ENCODE measurements around the gene HHLA2.
"Not testable (repeated sequence)": the region's sequence is repeated elsewhere in the genome, so short reads cannot be mapped to it uniquely, and the experiment has no call there.

Gene HHLA2

GRCh38 chr3:108296239-108296638 is at the start of gene HHLA2:
Gene HHLA2, plus strand, starts transcription at chr3:108296548. Its CDS starts 55,266 bp downstream, at chr3:108351814.
- DNase-seq (ENCODE audit: low spot score): no peak

DNA sequence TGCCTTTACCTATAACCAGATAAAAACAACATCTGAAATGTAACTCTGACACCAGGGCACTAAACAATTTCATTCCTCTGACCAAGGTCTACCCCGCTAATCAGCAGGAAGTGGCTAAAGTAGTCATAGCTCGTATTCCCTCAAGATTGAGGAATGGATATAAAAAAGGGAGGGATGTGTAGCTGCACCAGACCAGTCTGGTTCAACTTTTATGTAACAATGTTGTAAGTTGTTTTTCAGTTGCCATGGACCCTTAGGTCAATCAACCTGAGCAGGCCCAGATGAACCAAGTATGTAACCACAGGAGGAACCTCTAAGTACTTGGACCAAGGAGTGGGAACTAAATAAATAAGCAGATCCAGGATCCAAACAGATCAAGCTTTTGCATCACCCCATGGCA is 45.7 kb upstream of the HHLA2 start:
- DNase-seq (ENCODE audit: low spot score): no peak

DNA sequence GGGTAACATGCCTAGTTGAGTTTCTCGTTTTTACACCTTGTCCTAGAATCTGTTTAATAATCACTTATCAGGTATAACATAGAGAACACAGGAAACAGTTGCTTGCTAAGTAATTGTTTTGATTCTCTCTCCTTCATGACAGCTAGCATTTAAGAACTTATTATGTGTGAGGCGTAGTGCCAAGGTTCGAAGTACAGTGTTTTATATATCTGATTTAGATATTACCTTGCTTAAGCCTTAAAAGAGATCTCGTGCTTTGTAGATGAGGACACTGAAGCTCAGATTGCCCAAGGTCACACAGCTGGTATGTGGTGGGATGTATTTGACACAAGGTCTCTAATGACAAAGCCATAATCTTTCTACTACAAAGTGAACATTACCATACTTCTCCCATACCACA is 45.1 kb upstream of the HHLA2 start:
- DNase-seq (ENCODE audit: low spot score): no peak

DNA sequence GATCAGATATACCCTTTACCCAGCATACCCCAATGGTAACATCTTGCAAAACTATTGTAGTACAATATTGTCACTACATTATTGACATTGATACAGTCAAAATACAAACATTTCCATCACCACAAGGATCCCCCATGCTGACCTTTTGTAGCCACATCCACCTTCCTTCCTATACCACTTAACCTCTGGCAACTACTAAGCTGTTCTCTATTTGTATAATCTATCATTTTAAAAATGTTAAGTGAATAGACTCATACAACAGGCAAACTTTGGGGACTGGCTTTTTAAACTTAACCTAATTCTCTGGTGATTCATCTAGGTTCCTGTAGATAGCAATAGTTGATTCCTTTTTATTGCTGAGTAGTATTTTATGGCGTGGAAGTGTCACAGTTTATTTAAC is 44.5 kb upstream of the HHLA2 start:
- DNase-seq (ENCODE audit: low spot score): no peak

DNA sequence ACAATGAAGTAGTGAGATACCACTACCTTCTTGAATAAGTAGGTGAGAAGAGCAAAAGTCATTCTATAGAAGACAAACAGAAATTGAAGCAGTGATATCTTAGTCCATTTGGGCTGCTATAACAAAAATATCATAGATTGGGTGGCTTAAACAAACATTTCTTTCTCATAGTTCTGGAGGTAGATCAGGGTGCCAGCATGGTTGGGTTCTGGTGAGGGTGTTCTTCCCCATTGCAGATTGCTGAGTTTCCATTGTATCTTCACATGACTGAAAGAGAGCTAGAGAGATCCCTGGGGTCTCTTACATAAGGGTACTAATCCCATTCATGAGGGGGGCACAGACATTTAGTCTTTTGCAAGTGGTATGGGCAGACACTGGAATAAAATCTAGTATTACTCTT is 41.2 kb upstream of the HHLA2 start:
- no peak for DNase-seq (ENCODE audit: low spot score)

- DNase-seq (ENCODE audit: low spot score): not testable (repeated sequence)
These were observed 31.6 kb upstream of the HHLA2 start for GRCh38 chr3:108264534-108265298.

DNA sequence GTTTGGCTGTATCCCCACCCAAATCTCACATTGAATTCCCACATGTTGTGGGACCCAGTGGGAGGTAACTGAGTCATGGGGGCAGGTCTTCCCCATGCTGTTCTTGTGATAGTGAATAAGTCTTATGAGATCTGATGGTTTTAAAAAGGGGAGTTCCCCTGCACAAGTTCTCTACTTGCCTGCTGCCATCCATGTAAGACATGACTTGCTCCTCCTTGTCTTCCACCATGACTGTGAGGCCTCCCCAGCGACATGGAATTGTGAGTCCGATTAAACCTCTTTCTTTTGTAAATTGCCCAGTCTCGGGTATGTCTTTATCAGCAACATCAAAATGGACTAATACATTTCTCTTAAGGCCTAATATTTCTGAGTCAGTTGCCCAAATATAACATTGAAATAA is 28.1 kb upstream of the HHLA2 start:
- not testable (repeated sequence) for DNase-seq (ENCODE audit: low spot score)

GRCh38 chr3:108271626-108272025 is 24.7 kb upstream of the HHLA2 start:
- DNase-seq (ENCODE audit: low spot score): no peak

- DNase-seq (ENCODE audit: low spot score): not testable (repeated sequence)
These were observed 17.3 kb upstream of the HHLA2 start for GRCh38 chr3:108279066-108279465.

- DNase-seq (ENCODE audit: low spot score): no peak
These were observed 15.9 kb upstream of the HHLA2 start for GRCh38 chr3:108280476-108280875.

- no peak for DNase-seq (ENCODE audit: low spot score)
These were observed 14.7 kb upstream of the HHLA2 start for GRCh38 chr3:108281670-108282069.

GRCh38 chr3:108283006-108283405 is 13.3 kb upstream of the HHLA2 start:
- DNase-seq (ENCODE audit: low spot score): no peak

- DNase-seq (ENCODE audit: low spot score): no peak
These were observed 12.4 kb upstream of the HHLA2 start for GRCh38 chr3:108283989-108284388.

- DNase-seq (ENCODE audit: low spot score): no peak
These were observed 11.2 kb upstream of the HHLA2 start for GRCh38 chr3:108285176-108285575.

- DNase-seq (ENCODE audit: low spot score): no peak
These were observed 9.2 kb upstream of the HHLA2 start for GRCh38 chr3:108287146-108287545.

GRCh38 chr3:108288193-108288592 is 8.2 kb upstream of the HHLA2 start:
- DNase-seq (ENCODE audit: low spot score): not testable (repeated sequence)

DNA sequence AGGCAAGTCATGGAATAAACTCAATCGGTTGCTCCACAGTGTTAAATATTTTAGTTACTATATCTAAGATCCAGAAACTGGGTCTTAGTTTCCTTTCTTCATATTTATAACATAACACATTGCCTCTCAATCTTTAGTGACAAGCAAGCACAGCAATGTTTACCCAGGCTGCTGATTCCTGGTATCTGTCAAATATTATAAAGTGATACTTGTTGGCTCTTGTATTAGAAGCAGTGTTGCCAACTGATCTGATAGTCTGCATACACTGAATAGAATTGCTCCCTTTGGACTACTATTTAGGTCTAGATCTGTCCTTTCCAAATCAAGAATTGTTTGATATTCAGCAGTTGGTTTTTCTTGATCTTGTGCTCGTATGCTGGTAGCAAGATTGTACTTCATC is 7.2 kb upstream of the HHLA2 start:
- no peak for DNase-seq (ENCODE audit: low spot score)

DNA sequence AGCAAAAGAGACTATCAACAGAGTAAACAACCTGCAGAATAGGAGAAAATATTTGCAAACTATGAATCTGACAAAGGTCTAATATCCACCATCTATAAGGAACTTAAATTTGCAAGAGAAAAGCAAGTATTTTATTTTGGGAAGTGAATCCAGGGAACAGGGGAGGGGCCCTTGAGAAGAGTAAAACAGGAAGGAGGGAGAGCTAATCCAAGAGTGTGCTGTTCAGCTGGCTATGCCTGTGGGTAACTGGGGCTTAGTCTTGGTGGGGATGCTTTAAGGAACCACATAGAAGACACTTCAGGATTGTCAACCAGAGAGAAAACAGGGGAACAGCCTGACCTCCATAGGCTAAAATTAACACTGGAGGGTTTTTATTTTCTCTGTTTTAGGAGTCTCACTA is 3.9 kb upstream of the HHLA2 start:
- DNase-seq (ENCODE audit: low spot score): no peak

- no peak for DNase-seq (ENCODE audit: low spot score)
These were observed 3.4 kb upstream of the HHLA2 start for GRCh38 chr3:108292905-108293328.

DNA sequence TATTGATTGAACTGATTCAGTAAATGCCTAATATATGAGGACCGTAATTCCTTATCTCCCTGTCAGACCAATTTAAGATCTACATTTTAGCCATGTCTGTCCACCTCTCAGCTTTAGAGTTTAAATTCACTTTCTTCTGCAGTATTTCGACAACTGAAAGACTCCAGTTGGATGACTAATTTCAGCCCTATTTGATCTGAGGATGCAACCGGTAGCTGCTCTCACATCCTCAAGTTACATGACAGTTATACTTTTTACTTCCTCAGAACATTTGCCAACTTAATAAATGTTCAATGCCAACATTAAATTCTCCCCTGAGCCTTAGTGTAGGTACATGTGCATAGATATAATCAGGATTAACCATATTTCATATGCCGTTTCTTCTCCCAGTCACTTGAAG is 2.5 kb upstream of the HHLA2 start:
- DNase-seq (ENCODE audit: low spot score): no peak

DNA sequence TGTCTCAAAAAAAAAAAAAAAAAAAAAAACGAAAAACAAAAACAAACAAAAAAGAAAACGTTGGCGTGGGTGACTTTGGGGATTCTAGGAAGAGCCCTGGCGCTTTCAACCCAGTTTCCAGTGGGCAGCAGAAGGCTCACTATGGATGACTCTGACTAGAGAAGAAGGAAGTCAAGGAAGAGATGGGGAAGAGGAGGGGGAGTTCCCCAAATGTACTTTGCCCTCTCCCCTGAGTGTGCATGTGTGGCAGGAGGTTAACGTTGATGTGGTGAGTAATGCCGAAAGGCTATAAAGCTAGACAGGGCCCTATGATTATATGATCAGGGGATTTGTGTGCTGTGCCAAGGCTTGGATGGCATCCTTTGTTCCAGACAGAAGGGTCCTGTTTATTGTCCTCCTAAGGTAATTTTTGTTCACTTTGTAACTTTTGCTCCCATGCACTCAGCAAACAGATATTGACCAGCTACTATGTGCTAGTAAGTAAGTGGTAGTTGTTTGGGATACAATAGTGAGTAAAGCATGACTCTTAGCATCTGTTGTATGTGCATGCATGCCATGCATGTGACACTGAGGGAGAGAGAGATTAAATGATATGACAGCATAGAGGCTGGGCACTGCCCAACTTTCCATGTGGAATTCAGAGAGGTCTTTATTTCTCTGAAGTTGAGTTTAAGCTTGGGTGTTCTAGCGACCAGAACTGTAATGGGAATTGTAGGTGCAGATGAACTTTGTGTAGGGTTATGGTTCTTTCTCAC is 750 bp upstream of the HHLA2 start:
- DNase-seq (ENCODE audit: low spot score): no peak

GRCh38 chr3:108297647-108298046 is 1.3 kb downstream of the HHLA2 start:
- no peak for DNase-seq (ENCODE audit: low spot score)

DNA sequence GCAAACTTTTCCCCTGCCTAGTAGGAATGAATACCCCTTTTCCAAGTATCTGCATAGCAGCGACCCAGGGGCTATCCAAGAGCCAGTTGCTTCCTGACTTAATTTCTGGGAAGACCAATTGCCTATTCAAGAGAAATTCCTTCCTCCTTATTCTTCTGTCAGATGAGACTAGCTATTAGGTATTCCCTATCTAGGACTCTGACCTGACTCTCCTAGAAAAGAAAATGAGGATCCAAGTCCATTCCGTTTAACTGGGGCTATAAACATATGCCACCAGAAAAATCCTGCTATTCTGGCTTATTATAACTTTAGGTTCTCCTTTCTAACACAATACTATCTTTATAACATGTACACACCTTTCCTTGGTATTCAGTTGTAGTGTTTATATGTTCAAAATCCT is 1.7 kb downstream of the HHLA2 start:
- no peak for DNase-seq (ENCODE audit: low spot score)

Data from AG08396 (cell line).